ENCODE data around the gene LYSET. TPM values are rescaled to one million over a fixed set of nuclear protein-coding genes. Genes with fewer than 3 reads are reported as not detected.
"Not testable (repeated sequence)": the region's sequence is repeated elsewhere in the genome, so short reads cannot be mapped to it uniquely, and the experiment has no call there.

Gene LYSET
- total and polyA plus RNA-seq, 2 donors (not counting 3 experiments of a cell fraction or from before 2014, with no cell fraction given): 14.3 to 18.4 TPM

- Histone ChIP-seq H3K36me3 (ENCODE audit: control insufficient read depth in 2 of 2, extremely low read depth in 1 of 2, insufficient read depth in 2 of 2, low read length in 2 of 2) (no peaks in the 10 kb centered on the region), H3K27ac (ENCODE audit: insufficient read depth, low read depth, low read length) (no peak overlapping the region), H3K9me1 (replicated peaks; ENCODE audit: control insufficient read depth, extremely low read depth, insufficient read depth, low read length) (no peaks in the 10 kb centered on the region), H3K4me3 (replicated peaks in 1 of 3; ENCODE audit: insufficient read depth in 1 of 3, low read depth in 1 of 3, low read length in 3 of 3) (no peak overlapping the region), H3K9ac (replicated peaks; ENCODE audit: extremely low read depth, insufficient read depth, low read length) (no peak overlapping the region), H3K4me2 (ENCODE audit: insufficient read depth, low read length) (no peak overlapping the region), H4K20me1 (replicated peaks; ENCODE audit: control insufficient read depth, extremely low read depth, insufficient read depth, low read length) (no peaks in the 10 kb centered on the region), H3K27me3 (ENCODE audit: control insufficient read depth in 2 of 2, insufficient read depth in 2 of 2, low read length in 2 of 2) (no peaks in the 10 kb centered on the region), H3K9me3 (replicated peaks; ENCODE audit: control insufficient read depth, insufficient read depth, low read length) (no peaks in the 10 kb centered on the region), H3K4me1 (ENCODE audit: control insufficient read depth, extremely low read depth, insufficient read depth, low read length) (no peaks in the 10 kb centered on the region), H2AFZ (ENCODE audit: low read depth, low read length) (no peak overlapping the region), H3K79me2 (ENCODE audit: control insufficient read depth, insufficient read depth, low read length) (no peaks in the 10 kb centered on the region)
- TF ChIP-seq MYC (IDR thresholded peaks at IDR 0.05; ENCODE audit: low read depth, low read length): no peak
- TF ChIP-seq, protein P1, sequence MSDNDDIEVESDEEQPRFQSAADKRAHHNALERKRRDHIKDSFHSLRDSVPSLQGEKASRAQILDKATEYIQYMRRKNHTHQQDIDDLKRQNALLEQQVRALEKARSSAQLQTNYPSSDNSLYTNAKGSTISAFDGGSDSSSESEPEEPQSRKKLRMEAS (IDR thresholded peaks at IDR 0.05; ENCODE audit: insufficient read depth, insufficient read length): no peak
- TF ChIP-seq JUN (IDR thresholded peaks at IDR 0.05; ENCODE audit: borderline replicate concordance, insufficient read depth, insufficient read length, low read depth): no peak
- no peak for TF ChIP-seq EZH2 (IDR thresholded peaks at IDR 0.05; ENCODE audit: borderline replicate concordance, low read depth, low read length, severe bottlenecking)
- no peak for TF ChIP-seq POLR2AphosphoS5 (IDR thresholded peaks at IDR 0.05; ENCODE audit: insufficient read depth, low read depth, low read length)
- no peak for TF ChIP-seq FOS (IDR thresholded peaks at IDR 0.05; ENCODE audit: borderline replicate concordance, insufficient read depth, low read length)
- TF ChIP-seq POLR2A (IDR thresholded peaks at IDR 0.05; ENCODE audit: low read depth, low read length): no peak
- TF ChIP-seq CTCF (IDR thresholded peaks at IDR 0.05; ENCODE audit: extremely low read depth in 1 of 2, insufficient read depth in 1 of 2, low read depth in 1 of 2, low read length in 2 of 2): no peak
- no peak for TF ChIP-seq GATA2 (IDR thresholded peaks at IDR 0.05; ENCODE audit: insufficient read depth, insufficient read length, low read depth, low read length)
- no peak for FAIRE-seq
- intact Hi-C loops (cut with micrococcal nuclease) (no loop called here), dilution Hi-C loops (cut with MboI; ENCODE audit: extremely low pct_ligation_motif_present, low sequenced_read_pairs) (no loop called here)
- ChIA-PET CTCF (interaction anchor here (1.0 kb wide), 1 partner anchor 442 kb away, joined by 4 read pairs; no protein-coding TSS in a partner anchor), POLR2A (no interaction called here)
- no TSS peak for BruUV-seq (replicated peaks)
- DNase-seq (ENCODE audit: low read depth, low spot score): no peak
Measured at GRCh38 chr14:93156693-93157369, 28.3 kb upstream of the LYSET start.

DNA sequence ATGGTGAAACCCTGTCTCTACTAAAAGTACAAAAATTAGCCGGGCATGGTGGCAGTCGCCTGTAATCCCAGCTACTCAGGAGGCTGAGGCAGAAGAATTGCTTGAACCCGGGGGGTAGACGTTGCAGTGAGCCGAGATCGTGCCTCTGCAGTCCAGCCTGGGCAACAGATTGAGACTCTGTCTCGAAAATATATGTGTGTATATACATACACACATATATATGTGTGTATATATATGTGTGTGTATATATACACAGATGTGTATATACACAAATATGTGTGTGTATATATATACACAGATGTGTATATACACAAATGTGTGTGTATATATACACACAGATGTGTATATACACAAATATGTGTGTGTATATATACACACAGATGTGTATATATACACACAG is 26.8 kb upstream of the LYSET start:
- H3K4me2 ChIP-seq (ENCODE audit: insufficient read depth, low read length); POLR2A ChIA-PET; BruUV-seq (replicated peaks): not testable (repeated sequence)

More for the DNA sequence above, 26.8 kb upstream of the LYSET start:
- H3K79me2 ChIP-seq (ENCODE audit: control insufficient read depth, insufficient read depth, low read length); DNase-seq (ENCODE audit: low read depth, low spot score); intact Hi-C loops (cut with micrococcal nuclease); H3K36me3 ChIP-seq (ENCODE audit: control insufficient read depth in 2 of 2, extremely low read depth in 1 of 2, insufficient read depth in 2 of 2, low read length in 2 of 2); CTCF ChIA-PET; H3K9ac ChIP-seq (replicated peaks; ENCODE audit: extremely low read depth, insufficient read depth, low read length); H3K27ac ChIP-seq (ENCODE audit: insufficient read depth, low read depth, low read length); H3K9me1 ChIP-seq (replicated peaks; ENCODE audit: control insufficient read depth, extremely low read depth, insufficient read depth, low read length); H3K4me1 ChIP-seq (ENCODE audit: control insufficient read depth, extremely low read depth, insufficient read depth, low read length); FAIRE-seq; H3K27me3 ChIP-seq (ENCODE audit: control insufficient read depth in 2 of 2, insufficient read depth in 2 of 2, low read length in 2 of 2); dilution Hi-C loops (cut with MboI; ENCODE audit: extremely low pct_ligation_motif_present, low sequenced_read_pairs); H3K9me3 ChIP-seq (replicated peaks; ENCODE audit: control insufficient read depth, insufficient read depth, low read length); H3K4me3 ChIP-seq (replicated peaks in 1 of 3; ENCODE audit: insufficient read depth in 1 of 3, low read depth in 1 of 3, low read length in 3 of 3); H2AFZ ChIP-seq (ENCODE audit: low read depth, low read length); H4K20me1 ChIP-seq (replicated peaks; ENCODE audit: control insufficient read depth, extremely low read depth, insufficient read depth, low read length): not testable (repeated sequence)
